Retina (tissue), 1 donor: Measurements from ENCODE around the gene SSBP3.

Experiments used
- DNase-seq: peaks from one replicate; pipeline ENCODE4 v3.0.0-alpha.2; 2016

SSBP3 gene

DNA sequence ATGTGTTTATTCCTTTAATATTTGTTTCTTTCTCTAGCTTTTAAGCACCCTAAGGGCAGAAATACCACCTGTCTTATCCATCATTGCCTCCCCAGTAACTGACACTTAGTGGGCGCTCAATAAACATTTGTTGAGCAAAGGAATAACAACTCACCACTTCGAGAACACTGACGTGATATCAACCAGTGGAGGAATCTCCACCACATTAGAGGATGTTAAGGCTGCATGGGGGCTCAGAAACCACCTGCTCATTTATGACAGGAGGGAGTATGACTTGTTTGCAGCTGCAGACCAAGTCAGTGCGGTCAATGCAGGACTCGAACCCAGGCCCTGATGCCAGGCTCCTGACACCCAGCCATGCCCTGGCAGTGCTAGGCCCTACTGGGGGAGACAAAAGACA, 103.6 kb downstream of the SSBP3 start:
- DNase-seq: no peak

DNA sequence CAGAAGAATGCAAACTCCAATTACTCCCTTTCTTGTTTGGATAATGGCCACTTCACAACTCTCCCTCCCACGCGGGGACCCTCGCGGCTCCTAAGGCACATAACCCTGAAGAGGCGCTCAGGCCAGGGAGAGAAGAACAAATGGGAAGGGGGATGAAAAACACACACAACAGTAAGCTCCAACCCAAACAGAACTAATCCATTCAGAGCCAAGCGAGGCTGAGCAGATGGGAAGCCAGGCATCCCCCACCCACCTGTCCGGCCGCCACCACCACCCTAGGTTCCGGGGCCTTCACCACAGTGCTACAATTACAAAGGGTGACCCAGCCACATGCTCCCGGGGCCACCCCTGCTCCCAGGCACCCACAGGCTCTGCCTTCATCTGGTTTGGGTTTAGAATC, 104.7 kb downstream of the SSBP3 start:
- no peak for DNase-seq

DNA sequence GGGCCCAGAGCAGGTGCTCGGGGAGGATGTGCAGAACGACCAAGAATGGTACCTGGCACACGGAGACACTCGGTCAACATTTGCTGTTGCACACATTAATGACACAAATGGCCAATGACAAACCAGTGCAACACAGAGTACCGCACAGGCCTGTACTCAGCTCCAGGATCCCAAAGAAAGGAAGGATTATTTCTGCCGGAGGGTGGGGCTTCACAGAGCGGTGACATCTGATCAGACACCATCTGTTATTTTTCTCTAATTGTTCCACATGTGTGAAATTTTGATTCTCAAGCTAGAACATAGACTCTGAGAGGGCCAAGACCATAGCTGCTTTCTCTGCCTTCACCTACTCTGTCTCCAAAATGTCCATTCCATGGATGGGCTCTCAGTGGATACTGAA, 105.8 kb downstream of the SSBP3 start:
- DNase-seq: no peak

DNA sequence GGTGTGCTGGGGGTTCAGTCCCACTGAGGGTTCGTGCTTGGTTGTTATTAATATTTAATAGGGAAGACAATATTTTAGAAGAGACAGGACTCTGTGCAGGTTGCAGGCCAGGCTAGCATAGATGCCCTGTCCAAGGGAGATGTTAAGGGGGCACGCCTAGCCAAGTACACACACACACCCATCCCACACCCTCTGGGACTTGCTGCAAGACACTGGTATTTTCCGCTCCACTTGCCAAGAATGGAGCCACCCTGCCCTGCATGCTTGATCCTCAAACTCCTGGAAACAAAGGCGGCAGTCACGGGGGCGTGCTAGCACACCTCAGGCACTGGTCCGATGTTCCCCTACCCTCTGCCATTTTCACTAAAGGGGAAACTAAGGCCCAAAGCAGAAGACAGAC, 107.2 kb downstream of the SSBP3 start:
- DNase-seq: peak; percentile 54

DNA sequence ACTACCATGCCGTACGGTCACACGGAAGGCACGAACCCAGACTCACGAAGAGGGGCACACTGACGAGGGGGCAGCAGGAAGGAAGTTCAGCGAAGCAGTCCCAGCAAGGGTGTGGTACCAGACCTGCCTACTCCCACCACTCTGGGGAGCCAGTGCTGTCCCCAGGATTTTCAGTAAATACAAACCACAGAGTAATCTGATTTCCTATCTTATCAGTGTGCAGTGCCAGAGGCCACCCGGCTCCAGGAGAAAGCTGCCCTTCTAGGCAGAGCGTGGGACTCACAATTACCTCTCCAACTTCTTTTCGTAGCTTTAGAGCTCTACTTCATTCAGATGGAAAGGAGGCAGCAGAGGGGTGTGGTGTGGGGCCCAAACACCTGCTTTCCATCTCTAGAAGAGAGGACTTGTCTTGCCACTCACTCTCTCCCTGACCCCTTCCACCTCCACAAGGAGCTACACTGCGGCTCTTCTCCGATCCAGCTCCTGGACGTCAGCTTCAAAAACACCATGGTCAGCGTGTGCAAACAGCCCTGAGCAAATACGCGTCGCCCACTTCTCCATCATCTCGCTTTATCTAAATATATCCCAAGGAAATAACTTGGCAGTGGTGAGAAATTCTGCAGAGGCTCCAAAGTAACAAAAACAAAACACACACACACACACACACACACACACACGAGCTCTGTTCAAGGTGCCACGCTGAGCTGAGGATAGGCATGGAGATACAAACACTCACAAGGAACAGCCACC, 107.7 kb downstream of the SSBP3 start:
- peak; percentile 48 for DNase-seq

DNA sequence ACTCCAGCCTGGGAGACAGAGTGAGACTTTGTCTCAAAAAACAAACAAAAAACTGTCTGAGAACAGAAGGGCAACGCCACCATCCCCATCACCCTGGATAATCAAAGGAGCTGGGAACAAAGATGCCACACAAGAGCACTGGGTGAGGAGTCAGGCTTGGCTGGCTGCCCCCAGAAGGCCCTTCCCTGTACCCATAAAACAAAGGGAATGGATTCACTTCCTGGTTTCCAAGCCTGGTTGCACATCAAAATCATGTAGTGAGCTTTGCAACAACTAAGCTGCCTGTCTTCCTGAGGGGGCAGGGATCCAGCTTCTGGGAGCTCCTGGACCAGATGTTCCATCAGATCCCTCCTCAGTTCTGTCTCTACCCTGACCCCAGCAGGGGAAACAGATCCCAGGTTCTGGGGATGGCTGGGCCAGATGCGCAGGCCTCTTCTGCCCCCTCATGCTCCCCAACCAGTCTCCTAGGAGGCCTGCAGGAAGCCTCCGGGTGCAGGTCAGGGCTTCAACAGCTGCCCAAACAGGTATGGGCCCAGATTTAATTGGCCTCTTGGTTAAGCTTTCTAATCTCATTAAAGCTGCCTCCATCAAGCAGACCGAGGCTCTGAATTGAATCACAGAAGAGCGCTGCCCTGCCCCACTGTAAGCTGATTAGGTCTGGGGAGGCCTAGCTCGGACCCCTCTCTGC, 108.5 kb downstream of the SSBP3 start:
- DNase-seq: peak; percentile 72

- no peak for DNase-seq
These were observed 109.5 kb downstream of the SSBP3 start for GRCh38 chr1:54296666-54297065.

GRCh38 chr1:54294887-54295286, 111.3 kb downstream of the SSBP3 start:
- no peak for DNase-seq

DNA sequence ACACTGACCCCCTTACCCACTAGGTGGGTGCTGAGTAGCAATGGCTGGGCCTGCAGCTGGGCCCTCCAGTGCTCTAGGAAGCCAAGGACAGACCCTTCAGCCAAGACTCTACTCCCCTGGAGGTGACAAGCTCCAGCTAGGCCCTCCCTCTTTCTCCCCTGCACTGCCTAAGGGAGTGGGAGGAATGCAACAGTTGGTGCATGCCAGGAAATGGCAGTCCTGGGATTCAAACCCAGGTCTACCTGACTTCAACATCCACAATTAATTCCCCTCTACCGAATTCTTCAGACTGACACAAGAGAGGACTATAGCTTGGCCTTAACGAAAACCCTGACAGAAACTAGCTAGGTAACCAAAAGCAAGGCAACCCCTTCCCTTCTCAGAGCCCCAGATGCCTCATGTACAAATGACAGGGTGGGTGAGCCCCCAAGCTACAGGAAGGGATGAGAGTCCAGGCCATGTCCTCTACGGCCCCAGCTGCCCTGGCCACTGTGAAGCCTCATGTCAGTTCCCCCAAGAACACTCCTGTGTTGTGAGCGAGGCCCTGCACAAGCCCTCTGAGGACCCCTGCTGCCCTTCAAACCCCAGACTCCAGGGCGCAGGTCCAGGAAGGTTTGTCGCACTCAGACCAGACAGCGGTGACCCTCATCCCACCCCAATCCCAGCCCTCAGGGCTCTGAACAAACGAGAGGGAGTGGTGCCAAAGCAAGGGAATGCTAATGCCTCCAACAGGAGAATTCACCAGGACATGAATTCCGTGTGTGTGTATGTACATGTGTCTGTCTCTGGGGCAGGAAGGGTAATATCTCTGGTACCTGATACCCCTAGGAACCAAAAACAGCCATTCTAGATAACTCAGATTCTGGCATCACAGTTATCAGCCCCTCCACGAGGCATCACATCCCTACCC, 113.9 kb downstream of the SSBP3 start:
- no peak for DNase-seq

DNA sequence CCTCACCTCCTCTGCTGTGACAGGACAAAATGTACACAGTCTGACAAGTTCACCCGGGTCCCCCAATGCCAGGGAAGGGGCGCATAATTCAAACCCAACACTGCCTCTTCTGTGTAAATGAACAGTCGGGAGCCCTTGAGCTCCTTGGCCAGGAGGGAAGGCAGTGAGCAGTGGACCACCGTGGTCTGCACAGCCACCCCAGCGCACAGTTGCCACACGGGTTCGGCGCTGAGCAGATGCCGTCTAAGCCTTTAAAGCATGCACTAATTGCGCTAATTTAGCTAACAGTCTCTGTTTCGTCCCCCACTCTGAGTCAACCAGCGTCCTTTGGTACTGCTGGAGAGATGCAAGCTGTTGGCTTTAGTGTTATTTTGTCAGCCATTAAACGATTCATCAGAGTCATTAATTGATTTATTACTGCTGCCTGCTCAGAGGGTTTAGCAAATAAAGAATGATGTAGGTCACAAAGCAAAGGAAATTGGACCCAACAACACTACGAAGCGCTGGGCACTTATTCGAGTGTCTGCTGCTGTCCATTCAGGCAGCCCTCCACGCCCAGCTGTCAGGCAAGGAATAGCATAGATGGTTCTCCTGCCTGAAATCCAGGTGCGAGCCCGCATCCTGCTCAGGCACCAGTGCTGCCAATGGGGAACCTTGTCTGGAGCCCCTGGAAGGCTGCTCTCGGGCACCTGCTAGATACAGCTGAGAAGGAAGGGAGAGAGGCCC, 114.8 kb downstream of the SSBP3 start:
- no peak for DNase-seq

DNA sequence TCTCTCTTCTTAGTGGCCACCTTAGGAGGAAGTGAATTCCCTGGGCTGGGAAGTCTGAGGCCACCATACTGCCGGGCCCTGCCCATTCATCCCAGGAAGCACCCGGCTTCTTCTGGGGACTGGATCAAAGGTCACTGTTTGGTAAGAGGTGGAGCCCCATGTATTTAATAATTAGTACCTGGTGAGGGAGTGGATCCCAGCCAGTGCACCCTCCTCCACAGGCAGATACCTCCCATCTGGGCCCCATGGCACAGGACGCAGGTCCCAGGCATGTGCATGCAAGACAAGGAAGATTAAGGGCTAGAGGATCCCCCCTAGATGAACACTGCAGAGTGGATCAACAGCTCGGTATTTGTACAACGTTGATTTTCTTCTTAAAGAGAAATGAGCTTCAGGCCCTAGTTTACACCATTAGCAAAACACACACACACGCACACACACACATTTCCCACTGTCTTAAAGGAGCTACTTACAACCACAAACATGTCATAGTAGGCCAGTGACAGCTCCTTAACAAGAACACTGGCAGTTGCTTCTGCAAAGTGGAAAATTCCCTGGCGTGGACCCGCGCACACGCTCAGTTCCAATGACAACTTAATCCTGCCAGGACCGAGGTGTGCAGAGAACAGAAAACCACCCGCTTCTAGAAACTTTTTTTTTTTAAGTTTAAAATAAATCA, 115.5 kb downstream of the SSBP3 start:
- DNase-seq: no peak

DNA sequence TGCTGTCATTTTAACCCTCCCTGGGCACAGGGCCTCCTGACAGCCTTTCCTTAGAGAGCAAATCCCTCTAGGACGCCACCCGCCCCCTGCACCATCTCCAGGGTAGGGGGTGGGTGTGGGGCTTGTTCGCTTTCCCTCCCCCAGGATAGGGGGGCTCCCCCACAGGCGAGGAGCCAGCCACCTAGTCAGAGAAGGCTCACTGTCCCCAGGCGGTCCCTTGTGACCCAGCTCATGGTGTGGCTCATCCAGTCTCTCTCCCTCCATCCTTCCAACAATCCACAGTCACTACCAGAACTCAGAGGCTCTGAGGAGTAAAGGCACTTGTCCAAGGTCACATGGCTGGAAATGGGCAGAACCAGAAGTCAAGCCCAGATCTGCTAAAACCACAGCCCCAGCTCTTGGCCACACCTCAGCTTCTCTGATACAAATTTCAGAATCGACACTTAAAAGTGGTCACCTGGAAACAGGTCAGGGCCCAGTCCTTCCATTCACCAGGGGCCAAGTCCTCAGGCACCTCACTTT, 116.4 kb downstream of the SSBP3 start:
- DNase-seq: no peak

- DNase-seq: no peak
These were observed 118.4 kb downstream of the SSBP3 start for GRCh38 chr1:54287801-54288211.

GRCh38 chr1:54287176-54287650, 119.0 kb downstream of the SSBP3 start:
- no peak for DNase-seq

DNA sequence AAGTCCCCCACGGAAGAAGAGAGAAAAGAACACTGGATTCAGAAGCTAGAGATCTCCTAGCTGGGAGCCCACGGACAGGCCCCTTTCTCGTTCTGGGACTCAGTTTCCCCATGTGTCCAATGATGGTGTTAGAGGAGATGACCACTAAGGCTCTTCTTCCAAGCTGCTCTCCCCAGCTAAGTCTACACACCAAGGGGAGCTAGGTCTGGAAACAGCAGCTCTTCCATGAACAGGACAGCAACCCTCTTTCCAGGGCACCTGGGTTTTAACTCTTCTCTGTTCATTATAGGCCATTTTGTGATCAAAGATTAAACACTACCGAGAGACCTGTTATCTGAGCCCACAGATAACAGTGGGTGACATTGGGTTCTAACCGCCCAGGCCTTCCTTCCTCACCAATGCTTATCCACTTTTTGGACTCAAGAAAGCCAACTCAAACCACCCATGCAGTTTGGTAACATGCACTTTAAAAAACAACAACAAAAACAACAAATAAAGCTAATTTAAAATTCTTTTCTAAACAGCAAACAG, 120.3 kb downstream of the SSBP3 start:
- no peak for DNase-seq

DNA sequence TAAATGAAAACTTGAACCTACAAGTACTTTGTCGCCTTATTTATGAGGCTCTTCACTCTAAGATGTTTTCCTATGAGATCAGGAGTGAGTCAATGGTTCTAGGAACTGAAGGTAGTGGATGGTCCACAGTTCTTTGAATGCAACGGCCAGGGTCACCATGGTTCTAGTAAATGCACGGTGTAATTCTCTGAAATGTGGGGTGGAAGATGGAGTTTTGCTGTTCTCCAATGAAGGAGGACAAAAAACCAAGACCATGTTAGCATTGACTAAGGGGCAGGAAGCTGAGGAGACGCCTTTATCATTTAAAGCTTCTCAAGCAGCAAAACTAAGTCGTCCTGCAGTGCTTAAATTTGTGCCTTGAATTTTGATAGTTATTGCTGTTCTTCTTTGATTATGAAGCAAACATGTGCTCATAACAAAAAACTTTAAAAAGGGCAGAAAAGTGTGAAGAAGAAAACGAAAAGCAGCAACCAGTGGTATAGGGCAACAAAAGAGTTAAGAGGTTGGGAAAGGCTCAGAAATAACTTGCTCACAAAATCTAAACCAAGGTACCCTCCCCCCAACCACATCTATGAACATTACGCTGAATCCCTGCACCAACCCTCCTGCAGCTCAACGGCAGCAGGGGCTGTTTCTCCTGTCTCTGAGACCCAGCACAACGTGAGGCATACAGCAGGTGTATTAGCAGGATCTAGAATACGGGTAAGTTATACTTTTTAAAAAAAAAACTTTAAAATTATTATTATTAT, 121.2 kb downstream of the SSBP3 start:
- DNase-seq: no peak

GRCh38 chr1:54283635-54284385, 122.4 kb downstream of the SSBP3 start:
- DNase-seq: no peak

- DNase-seq: no peak
These were observed 123.9 kb downstream of the SSBP3 start for GRCh38 chr1:54282101-54282847.

GRCh38 chr1:54280651-54281050, 125.5 kb downstream of the SSBP3 start:
- DNase-seq: no peak
